GM12878 (cell line): ENCODE results near the gene TCIRG1. TPM values are rescaled to one million over a fixed set of nuclear protein-coding genes. Genes with fewer than 3 reads are reported as not detected.

ENCODE experiments used
- ATAC-seq: fragments of 200-7000 bp; cut with Tn5 transposase; 3 replicates; pipeline ENCODE4 v1.9.1; 2020; ENCODE audit warnings: mild to moderate bottlenecking, moderate library complexity
- BruUV-seq: library from RNA; stranded (reverse); fragments of 400-500 nt; replicated peaks from 2 replicates; lab custom pipeline; 2021; lab: Mats Ljungman, UMichigan
- CTCF ChIA-PET: fragments of 300-600 bp; sonication (Branson Sonifier 250); formaldehyde crosslinking; extraction: SDS; loops from one replicate; lab custom pipeline; 2021; ENCODE audit warnings: inconsistent platforms; lab: Yijun Ruan, JAX
- POLR2A ChIA-PET: fragments of 350-600 bp; formaldehyde crosslinking; extraction: SDS; loops from one replicate; lab custom pipeline; 2021; ENCODE audit warnings: inconsistent platforms; lab: Charles Lee
- RAD21 ChIA-PET: fragments of 300-600 bp; sonication (Branson Sonifier 250); formaldehyde crosslinking; loops from one replicate; lab custom pipeline; 2023; ENCODE audit warnings: antibody characterized with exemption; ENCODE audit not compliant: unreplicated experiment; lab: Charles Lee
- SMC1A ChIA-PET: fragments of 300-600 bp; sonication (Branson Sonifier 250); formaldehyde crosslinking; loops from one replicate; lab custom pipeline; 2023; ENCODE audit not compliant: unreplicated experiment, uncharacterized antibody; lab: Charles Lee
- DNase-seq: peaks from one replicate; pipeline ENCODE4 v3.0.0-alpha.2; 2011; ENCODE audit warnings: low read depth, low spot score
- FAIRE-seq: peaks from 3 replicates; lab custom pipeline; 2011; peaks lifted over from hg19 to GRCh38; lab: Jason Lieb, UNC
- H2AFZ ChIP-seq: 2 replicates; pipeline ENCODE4 v1.6.0; 2011; ENCODE audit warnings: low read depth, low read length, control low read depth; ENCODE audit not compliant: control insufficient read depth
- H3K27ac ChIP-seq: 2 replicates; pipeline ENCODE4 v1.5.1; 2011; ENCODE audit warnings: control low read depth; ENCODE audit not compliant: control insufficient read depth, insufficient read depth
- H3K27me3 ChIP-seq, 2 experiments: replicated peaks in 1 of 2; 2 replicates each; pipeline versions ENCODE4 v1.6.0 to v1.6.1; 2011; ENCODE audit warnings: low read length in 1 of 2; ENCODE audit not compliant: control insufficient read depth in 2 of 2, insufficient read depth in 2 of 2
- H3K36me3 ChIP-seq, 2 experiments: 2 replicates each; pipeline ENCODE4 v1.5.1; 2011; ENCODE audit warnings: low read length in 1 of 2; ENCODE audit not compliant: control insufficient read depth in 2 of 2, insufficient read depth in 2 of 2
- H3K4me1 ChIP-seq: 2 replicates; pipeline ENCODE4 v1.6.1; 2011; ENCODE audit warnings: mild to moderate bottlenecking, low read length, moderate library complexity, mixed read lengths; ENCODE audit not compliant: control insufficient read depth, insufficient read depth
- H3K4me2 ChIP-seq: 2 replicates; pipeline ENCODE4 v1.6.0; 2011; ENCODE audit warnings: control low read depth; ENCODE audit not compliant: control insufficient read depth, insufficient read depth
- H3K4me3 ChIP-seq: fragments of 200-600 bp; sonication (generic); 2 replicates; pipeline ENCODE4 v1.5.1; 2016
- H3K79me2 ChIP-seq: 2 replicates; pipeline ENCODE4 v1.6.0; 2011; ENCODE audit warnings: low read length; ENCODE audit not compliant: control insufficient read depth, insufficient read depth
- H3K9ac ChIP-seq: 2 replicates; pipeline ENCODE4 v1.8.0; 2011; ENCODE audit warnings: low read length, control low read depth, mixed read lengths; ENCODE audit not compliant: control insufficient read depth, insufficient read depth
- H3K9me3 ChIP-seq: replicated peaks from 3 replicates; pipeline ENCODE4 v1.5.1; 2011; ENCODE audit warnings: mild to moderate bottlenecking, low read length; ENCODE audit not compliant: control insufficient read depth, insufficient read depth
- H4K20me1 ChIP-seq: 2 replicates; pipeline ENCODE4 v1.6.0; 2011; ENCODE audit not compliant: control insufficient read depth, insufficient read depth
- JUNB ChIP-seq: IDR thresholded peaks from 2 replicates; pipeline ENCODE4 v1.6.1; 2016; ENCODE audit warnings: antibody characterized with exemption, mild to moderate bottlenecking
- PKNOX1 ChIP-seq: fragments of 450-650 bp; IDR thresholded peaks from 2 replicates; pipeline ENCODE4 v1.6.1; 2016; ENCODE audit warnings: mild to moderate bottlenecking
- SUPT20H ChIP-seq: IDR thresholded peaks from 2 replicates; pipeline ENCODE4 v1.6.1; 2011; ENCODE audit warnings: low read depth, mild to moderate bottlenecking, low read length, moderate library complexity, borderline replicate concordance; ENCODE audit not compliant: control insufficient read depth
- ZBTB40 ChIP-seq: fragments of 450-650 bp; IDR thresholded peaks from 2 replicates; pipeline ENCODE4 v1.6.1; 2016; ENCODE audit warnings: mild to moderate bottlenecking, moderate library complexity, borderline replicate concordance
- ZSCAN29 ChIP-seq: fragments of 450-650 bp; IDR thresholded peaks from 2 replicates; pipeline ENCODE4 v1.6.1; 2017; ENCODE audit warnings: mild to moderate bottlenecking, moderate library complexity
- WGBS: methylation state at CpG from one replicate; pipeline ENCODE4 v1.1.6; 2016; ENCODE audit warnings: low lambda C conversion rate; ENCODE audit not compliant: insufficient replicate concordance, insufficient coverage; ENCODE audit errors: missing lambda C conversion rate; 5-methylcytosine and 5-hydroxymethylcytosine counted together
- in situ Hi-C: fragments of 300-500 bp; cut with MboI; formaldehyde crosslinking; loops from 9 replicates; pipeline ENCODE4 v1.14.3; 2018; ENCODE audit warnings: mixed read lengths
- intact Hi-C: fragments of 100-400 bp; cut with micrococcal nuclease; formaldehyde crosslinking; loops from one replicate; pipeline ENCODE4 v1.14.2; 2022; ENCODE audit not compliant: unreplicated experiment
- polyA plus RNA-seq, 11 experiments: library from polyadenylated mRNA; depleted of rRNA in 4 of 11; unstranded in 6 of 11; stranded (reverse) in 5 of 11; fragments of >200 nt; fragmentation: Nextera tagmentation in 4 of 11; fragmentation: Illumina TruSeq in 1 of 11; extraction: Ambion mirVana in 4 of 11; extraction: Trizol in 1 of 11; gene quantifications; 1 replicate in 1 of 11; 2 replicates in 10 of 11; pipeline versions ENCODE4 v1.2.1 to v1.2.3, GENCODE V29; 2011 to 2016; ENCODE audit warnings: inconsistent platforms in 2 of 11, missing spikeins in 2 of 11, low read depth in 1 of 11
- total RNA-seq, 4 experiments: library from RNA; depleted of rRNA in 3 of 4; stranded (reverse); fragments of >200 nt in 3 of 4; fragmentation: Illumina TruSeq in 1 of 4; extraction: Trizol in 1 of 4; gene quantifications; 2 replicates each; pipeline versions ENCODE4 v1.2.1 to v1.2.3, GENCODE V29; 2013 to 2021

The TCIRG1 gene
- total and polyA plus RNA-seq, 10 of the 15 experiments (the other 5 are each of a cell fraction or from before 2014, with no cell fraction given) = 0.76 to 218 (median 87.4) TPM

GRCh38 chr11:68003846-68004550, 34.8 kb upstream of the TCIRG1 start, which contains the start of gene UNC93B1 (continued):
- TF ChIP-seq ZBTB40 (peak; percentile 25; the same call in 1 of the 2 replicates), SUPT20H (no peak), JUNB (no peak)

- H3K79me2 ChIP-seq = peaks cover 14% of the 10 kb centered on the region
- intact Hi-C loops (loop anchor here (5.0 to 10.0 kb wide), 3 partner anchors 33 to 203 kb away; partner anchors contain the start of genes CHKA and TCIRG1), in situ Hi-C loops (loop anchor here (5.0 kb wide), 1 partner anchor 203 kb away; no protein-coding TSS in a partner anchor)
- peak overlapping the region; percentile 66; the same call in 1 of the 2 replicates for H3K27ac ChIP-seq
- TF ChIP-seq ZSCAN29 (no peak), PKNOX1 (0 out of 2 replicates have a peak, but pooled peaks have one; percentile 24)
- SMC1A ChIA-PET = no interaction called here
- RAD21 ChIA-PET = no interaction called here
- no peaks in the 10 kb centered on the region for H3K27me3 ChIP-seq
- H3K4me2 ChIP-seq = peak overlapping the region; percentile 58
- DNase-seq (no peak), FAIRE-seq (no peak), ATAC-seq (no peak)
- no peaks in the 10 kb centered on the region for H3K9me3 ChIP-seq
- 56% methylated on average over 14 of the region's 14 CpGs for WGBS
- H2AFZ ChIP-seq = peak overlapping the region; percentile 78
- no peaks in the 10 kb centered on the region for H4K20me1 ChIP-seq
- peak overlapping the region; percentile 52 for H3K9ac ChIP-seq
- H3K36me3 ChIP-seq = no peaks in the 10 kb centered on the region
- CTCF ChIA-PET = interaction anchor here (0.7 to 3.5 kb wide), 3 partner anchors 11 to 204 kb away, joined by 3 to 19 read pairs (median 4); no protein-coding TSS in a partner anchor
- peak overlapping the region; percentile 92; the same call in 1 of the 2 replicates for H3K4me3 ChIP-seq
- BruUV-seq = no TSS peak
- peaks cover 38% of the 10 kb centered on the region for H3K4me1 ChIP-seq
- POLR2A ChIA-PET = interaction anchor here (0.9 kb wide), 1 partner anchor 36 kb away, joined by 3 read pairs; no protein-coding TSS in a partner anchor
These were observed 34.1 kb upstream of the TCIRG1 start for GRCh38 chr11:68004551-68005335.
